ENCODE measurements around the gene HS6ST2.

Gene HS6ST2

GRCh38 chrX:132668178-132668577 lies 290.3 kb downstream of the HS6ST2 start:
- no peak for DNase-seq

GRCh38 chrX:132665676-132666075 lies 292.8 kb downstream of the HS6ST2 start:
- DNase-seq = no peak

GRCh38 chrX:132664273-132664672 lies 294.2 kb downstream of the HS6ST2 start:
- no peak for DNase-seq

GRCh38 chrX:132662844-132663243 lies 295.6 kb downstream of the HS6ST2 start:
- no peak for DNase-seq

GRCh38 chrX:132657876-132658275 lies 300.6 kb downstream of the HS6ST2 start:
- no peak for DNase-seq

GRCh38 chrX:132652871-132653270 lies 305.6 kb downstream of the HS6ST2 start:
- DNase-seq = no peak

- DNase-seq = no peak
Measured at GRCh38 chrX:132651421-132652086, 306.9 kb downstream of the HS6ST2 start.

GRCh38 chrX:132648895-132649294 lies 309.5 kb downstream of the HS6ST2 start:
- no peak for DNase-seq

- no peak for DNase-seq
Measured at GRCh38 chrX:132639446-132639845, 319.0 kb downstream of the HS6ST2 start.

GRCh38 chrX:132638313-132638712 lies 320.1 kb downstream of the HS6ST2 start:
- no peak for DNase-seq

GRCh38 chrX:132636080-132636479 lies 322.3 kb downstream of the HS6ST2 start:
- no peak for DNase-seq

GRCh38 chrX:132634521-132634920 lies 323.9 kb downstream of the HS6ST2 start:
- no peak for DNase-seq

- DNase-seq = no peak
Measured at GRCh38 chrX:132631579-132632232, 326.7 kb downstream of the HS6ST2 start.

- DNase-seq = no peak
Measured at GRCh38 chrX:132624466-132624865, 334.0 kb downstream of the HS6ST2 start.

- DNase-seq = no peak
Measured at GRCh38 chrX:132623942-132624341, 334.5 kb downstream of the HS6ST2 start.

GRCh38 chrX:132623300-132623699 lies 335.1 kb downstream of the HS6ST2 start:
- DNase-seq = no peak

- DNase-seq = peak; percentile 56
Measured at GRCh38 chrX:132622130-132622529, 336.3 kb downstream of the HS6ST2 start.

GRCh38 chrX:132618810-132619209 lies 339.6 kb downstream of the HS6ST2 start:
- DNase-seq = no peak

GRCh38 chrX:132615391-132616131 lies 342.9 kb downstream of the HS6ST2 start:
- DNase-seq = peak; percentile 54

- DNase-seq = no peak
Measured at GRCh38 chrX:132614297-132614696, 344.1 kb downstream of the HS6ST2 start.

- DNase-seq = no peak
Measured at GRCh38 chrX:132613801-132614200, 344.6 kb downstream of the HS6ST2 start.

- DNase-seq = peak; percentile 50
Measured at GRCh38 chrX:132612821-132613564, 345.4 kb downstream of the HS6ST2 start.

GRCh38 chrX:132610536-132610935 lies 347.9 kb downstream of the HS6ST2 start:
- DNase-seq = no peak
